NCI-H345 treated with DMSO at 0.1 percent for 48 hours (cell line): Measurements from ENCODE around the gene SMAD3.

ENCODE experiments used
- DNase-seq: peaks from one replicate; lab custom pipeline; 2025; ENCODE audit not compliant: unreplicated experiment; lab: John Stamatoyannopoulos, UW

The SMAD3 gene

GRCh38 chr15:67158367-67158766 lies 93.0 kb downstream of the SMAD3 start:
- no peak for DNase-seq

DNA sequence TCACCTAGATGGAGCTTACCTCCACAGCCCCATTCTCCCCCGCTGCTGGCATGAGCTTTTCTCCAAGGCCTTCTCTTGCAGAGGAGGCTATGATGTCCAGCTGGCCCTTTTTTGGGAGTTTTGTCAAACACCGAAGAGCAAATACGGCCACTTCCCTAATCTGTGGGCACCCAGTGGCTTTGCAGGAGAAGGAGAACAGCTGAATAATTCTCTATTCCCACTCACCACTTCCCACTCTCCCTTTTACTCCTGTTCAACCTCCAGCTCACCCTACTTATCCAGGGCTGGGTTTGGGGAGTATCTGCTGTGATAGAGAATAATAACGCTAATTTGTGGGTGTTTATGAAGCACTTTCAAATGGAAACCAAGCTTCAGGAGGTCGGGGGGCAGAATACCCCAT lies 96.0 kb downstream of the SMAD3 start:
- no peak for DNase-seq

GRCh38 chr15:67161881-67162280 lies 96.5 kb downstream of the SMAD3 start:
- DNase-seq, result no peak

DNA sequence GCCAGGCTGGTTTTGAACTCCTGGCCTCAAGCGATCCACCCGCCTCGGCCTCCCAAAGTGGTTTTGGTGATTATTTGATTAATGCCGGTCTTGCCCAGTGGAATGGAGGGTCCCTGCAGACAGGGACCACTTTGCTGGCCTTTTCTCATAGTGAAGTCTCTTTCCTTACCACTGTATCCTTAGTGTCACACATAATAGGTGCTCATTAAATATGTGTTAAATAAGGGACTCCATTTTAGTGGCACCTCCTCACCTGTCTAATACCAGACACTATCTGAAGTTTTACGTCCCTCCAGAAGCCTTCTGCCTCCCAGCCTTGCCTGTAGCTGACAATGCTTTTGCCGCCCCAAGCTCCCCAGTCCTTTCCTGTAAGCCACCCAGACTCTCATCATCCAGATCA lies 97.8 kb downstream of the SMAD3 start:
- DNase-seq, result no peak

GRCh38 chr15:67164401-67164791 lies 99.0 kb downstream of the SMAD3 start:
- no peak for DNase-seq

- DNase-seq, result no peak
Measured at GRCh38 chr15:67164811-67165253, 99.4 kb downstream of the SMAD3 start.

DNA sequence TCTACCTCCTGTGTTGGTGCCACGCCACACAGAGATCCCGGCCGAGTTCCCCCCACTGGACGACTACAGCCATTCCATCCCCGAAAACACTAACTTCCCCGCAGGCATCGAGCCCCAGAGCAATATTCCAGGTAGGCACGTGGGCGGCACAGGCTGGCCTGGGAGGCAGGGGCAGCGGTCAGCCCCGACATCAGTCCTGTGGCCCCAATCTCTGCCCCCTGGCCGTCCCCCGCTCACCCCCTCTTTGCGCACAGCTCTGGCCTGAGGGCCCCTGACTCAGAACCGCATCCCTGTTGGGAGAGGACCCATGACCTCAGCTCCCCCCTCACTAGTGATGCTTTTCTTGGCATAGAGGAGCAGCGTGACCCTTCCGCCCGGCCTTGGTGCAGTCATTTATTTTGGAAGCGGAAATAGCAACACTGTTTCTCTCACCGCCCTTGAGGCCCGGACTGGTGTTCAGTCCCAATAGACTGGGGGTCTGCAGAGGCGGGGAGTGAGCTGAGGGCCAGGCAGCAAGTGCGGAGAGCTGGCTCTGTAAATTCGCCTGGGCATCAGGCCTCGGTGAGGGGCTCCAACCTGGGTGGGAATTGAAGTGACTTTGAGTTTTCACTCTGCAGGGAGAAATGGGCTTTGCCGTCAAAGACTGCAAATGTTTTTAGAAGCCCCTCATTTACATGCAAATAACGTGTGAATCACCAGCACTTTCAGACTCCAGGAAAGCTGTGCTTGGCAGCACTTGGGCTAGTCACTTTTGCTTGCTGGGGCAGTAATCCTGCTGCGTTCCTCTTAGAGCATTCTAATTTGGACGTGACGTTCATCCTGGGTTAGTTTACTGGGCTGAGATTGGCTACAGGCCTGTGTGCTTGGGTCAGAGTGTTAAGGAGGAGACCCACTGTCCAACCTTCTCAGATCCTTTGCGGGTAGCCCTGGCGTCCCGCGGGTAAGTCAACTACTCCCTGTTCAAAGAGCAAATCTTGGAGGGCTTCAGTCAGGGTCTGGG lies 100.2 kb downstream of the SMAD3 start:
- no peak for DNase-seq

- DNase-seq, result no peak
Measured at GRCh38 chr15:67166280-67167009, 101.0 kb downstream of the SMAD3 start.

DNA sequence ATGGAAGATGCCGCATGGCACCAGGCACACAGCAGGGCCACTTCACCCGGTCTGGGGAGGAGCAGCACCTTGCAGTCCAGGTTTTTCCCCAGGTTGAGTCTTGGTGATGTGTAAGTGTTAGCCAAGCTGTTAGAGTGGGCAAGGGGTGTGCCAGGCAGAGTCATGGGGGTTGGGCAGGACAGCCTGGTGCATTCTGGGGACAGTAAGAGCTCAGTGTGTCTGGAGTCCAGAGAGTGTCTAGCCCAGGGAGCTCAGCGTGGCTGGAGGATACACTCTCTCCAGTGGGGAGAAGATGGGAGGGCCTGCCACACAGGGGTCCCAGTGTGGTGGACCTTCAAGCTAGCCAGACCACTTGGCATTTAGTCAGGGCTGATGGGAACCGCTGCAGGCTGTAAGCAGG lies 101.7 kb downstream of the SMAD3 start:
- no peak for DNase-seq

DNA sequence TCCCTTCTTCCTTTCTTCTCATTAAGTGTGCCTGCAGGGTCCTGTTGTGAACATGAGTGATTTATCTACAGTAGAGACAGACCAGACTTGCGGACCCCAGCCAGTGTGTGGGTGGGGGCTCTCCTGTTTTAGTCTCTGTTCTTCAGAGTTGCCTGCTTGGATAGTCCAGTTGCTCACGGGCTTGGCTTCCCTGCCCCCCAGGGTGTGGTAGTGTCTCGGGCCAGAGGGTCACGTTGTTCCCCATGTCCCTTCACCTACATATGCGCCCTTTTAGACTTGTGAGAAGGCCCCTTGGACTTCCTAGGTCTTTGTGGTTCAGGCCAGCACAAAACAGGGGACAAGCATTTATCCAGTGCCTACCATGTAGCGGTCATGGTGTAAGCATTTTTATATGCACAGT lies 103.3 kb downstream of the SMAD3 start:
- DNase-seq, result no peak

DNA sequence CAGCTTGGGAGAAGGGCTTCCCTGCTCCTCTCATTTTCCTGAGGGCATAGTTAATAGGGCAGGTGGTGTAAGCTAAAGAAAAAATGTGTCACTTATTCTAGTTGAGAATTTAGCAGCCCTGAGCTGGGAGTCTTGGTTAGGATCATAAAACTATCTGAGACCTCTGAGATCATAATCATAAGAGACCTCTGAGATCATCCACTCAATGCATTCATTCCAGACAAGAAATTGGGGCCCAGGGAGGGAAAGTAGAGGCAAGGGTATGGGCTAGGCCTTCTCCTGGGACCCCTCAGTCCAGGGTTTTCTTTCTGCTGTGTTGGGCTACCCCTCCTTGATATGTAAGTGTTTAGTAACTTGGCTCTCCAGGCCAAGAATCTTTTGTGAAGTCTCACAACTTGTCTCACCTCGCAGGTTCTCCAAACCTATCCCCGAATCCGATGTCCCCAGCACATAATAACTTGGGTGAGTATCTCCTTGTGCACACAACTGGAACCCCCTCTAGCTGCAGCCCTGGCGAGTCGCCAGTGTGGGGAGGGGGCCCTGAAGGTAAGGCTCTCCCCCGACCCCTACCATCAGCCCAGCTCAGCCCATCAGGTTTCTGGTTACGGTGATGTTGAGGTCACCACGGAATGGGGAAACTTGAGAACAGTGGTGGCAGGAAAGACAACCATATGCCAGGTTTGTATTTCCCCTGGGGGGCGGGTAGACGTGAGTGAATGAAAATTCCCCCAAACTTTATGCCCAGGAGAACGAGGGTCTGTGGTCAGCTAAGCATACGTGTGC lies 104.9 kb downstream of the SMAD3 start:
- no peak for DNase-seq

GRCh38 chr15:67171471-67171870 lies 106.1 kb downstream of the SMAD3 start:
- no peak for DNase-seq

DNA sequence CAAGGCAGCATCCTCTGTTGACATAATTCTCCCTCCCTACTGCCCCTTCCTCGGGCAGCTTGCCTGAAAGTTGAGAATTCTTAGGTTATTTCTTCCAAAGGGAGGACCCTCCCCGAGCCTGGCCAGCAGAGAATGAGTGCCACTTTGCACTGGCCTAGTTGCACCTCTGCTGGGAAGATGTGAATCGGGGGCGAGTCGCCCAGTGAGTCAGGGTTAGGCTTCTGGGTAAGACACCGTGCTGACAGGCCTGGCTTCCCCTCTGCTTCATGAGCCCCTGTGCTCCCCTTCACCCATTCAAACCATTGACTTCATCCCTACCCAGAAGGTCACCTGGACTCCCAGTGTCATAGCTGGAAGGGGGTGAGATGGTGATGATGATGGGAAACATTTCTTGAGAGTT lies 106.8 kb downstream of the SMAD3 start:
- no peak for DNase-seq

DNA sequence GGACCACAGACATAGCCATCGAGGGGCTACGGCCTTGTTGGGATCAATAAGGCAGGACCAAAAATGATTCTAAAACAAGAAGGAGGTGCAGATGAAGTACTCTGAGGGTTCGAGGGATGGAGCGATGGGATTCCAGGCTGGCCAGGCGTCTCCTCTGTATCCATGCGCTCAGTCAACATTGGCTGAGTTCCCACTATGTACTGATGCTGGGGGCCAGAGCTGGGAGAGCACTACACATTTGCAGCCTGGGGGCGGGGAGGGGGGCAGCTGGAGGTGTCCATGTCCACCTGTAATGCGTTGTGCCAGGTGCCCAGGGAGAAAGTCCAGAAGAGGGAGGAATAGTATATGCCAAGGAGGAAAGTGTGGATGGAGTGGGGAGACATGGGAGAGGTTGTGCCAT lies 107.6 kb downstream of the SMAD3 start:
- DNase-seq, result no peak

DNA sequence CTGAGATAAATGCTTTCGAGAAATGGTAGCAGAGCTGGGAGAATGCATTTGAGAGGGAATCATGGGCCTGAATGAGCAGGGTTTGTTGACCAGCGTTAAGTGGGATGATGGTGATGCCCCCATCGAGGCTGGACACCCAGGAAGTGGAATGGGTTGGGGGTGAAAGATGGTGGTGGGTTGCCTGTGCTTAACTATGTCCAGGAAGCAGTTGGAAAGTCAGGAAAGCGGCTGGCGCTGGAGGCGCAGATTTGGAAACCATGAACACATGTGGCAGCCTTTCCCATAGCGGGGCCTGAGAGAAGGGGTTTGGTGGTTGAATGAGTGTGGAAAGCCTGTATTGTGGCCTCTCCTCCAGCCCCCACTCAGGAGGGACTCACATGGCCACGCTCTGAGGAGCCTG lies 108.4 kb downstream of the SMAD3 start:
- no peak for DNase-seq

DNA sequence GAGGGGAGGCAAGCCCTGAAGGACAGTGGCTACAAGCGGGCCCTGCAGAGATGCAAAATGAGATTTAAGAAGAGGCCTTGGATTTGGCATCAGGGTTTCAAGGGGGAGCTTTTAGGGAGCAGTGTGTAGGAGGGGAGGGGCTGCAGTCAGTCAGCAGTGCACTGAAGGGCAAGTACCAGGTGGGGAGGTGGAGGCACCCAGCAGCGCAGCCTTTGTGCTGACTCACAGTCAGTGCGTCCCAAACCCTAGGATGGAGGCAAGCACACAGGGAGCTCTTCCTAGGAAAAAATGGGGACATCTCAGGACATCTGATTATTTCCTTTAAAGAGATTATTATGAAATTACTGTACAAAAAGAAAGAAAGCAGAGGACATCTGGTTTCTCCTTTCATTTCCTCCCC lies 109.0 kb downstream of the SMAD3 start:
- no peak for DNase-seq

DNA sequence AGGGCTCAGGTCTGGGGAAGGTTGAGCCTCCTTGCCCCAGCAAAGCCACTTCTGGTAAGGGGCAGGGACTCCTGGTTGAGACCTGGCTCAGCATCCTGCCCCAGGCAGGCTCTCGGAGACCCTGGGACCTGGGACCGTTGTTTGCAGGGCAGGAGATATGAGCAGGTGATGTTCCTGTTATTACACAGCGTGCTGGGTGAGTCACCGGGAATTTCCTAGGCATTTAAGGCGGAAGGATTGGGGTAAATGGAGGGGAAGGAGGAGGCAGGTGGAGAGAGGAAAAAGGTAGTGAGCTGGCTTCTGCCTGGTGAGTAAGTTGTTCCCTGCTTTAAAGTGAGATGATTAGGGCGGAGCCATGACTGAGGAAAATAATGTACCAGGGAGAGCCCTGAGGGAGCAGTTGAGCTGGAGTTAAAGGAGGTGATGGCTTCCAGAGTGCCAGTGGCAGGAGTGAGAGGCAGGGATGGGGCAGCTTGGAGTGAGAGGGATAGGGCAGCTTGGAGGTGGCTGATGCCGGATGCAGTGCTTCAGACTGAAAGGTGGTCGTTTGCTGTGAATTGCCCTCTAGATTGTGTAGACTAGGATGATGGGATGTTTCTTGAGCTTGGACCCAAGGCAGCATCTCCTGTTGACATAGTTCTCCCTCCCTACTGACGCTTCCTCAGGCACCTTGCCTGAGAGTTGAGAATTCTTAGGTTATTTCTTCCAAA lies 109.6 kb downstream of the SMAD3 start:
- DNase-seq, result no peak

DNA sequence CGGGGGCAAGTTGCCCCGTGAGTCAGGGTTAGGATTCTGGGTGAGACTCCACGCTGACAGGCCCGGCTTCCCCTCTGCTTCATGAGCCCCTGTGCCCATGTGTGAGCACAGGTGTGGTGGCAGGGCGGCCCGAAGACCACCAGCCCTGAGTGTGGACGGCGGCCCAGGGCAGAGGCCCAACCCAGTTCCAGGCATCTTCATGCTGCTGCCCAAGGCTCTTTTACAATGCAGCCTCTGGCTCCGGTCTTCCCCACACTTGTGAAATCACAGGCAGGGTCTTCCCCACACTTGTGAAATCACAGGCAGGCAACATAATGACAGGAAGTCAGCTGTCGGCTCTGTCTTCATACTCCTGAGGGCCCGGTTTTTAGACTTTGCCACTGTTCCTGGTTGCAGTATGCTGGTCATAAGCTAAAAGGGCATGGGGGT lies 110.3 kb downstream of the SMAD3 start:
- no peak for DNase-seq

- DNase-seq, result no peak
Measured at GRCh38 chr15:67176195-67176971, 111.0 kb downstream of the SMAD3 start.

- DNase-seq, result no peak
Measured at GRCh38 chr15:67177752-67178151, 112.3 kb downstream of the SMAD3 start.
